ENCODE results near the gene RIPK3. TPM values are rescaled to one million over a fixed set of nuclear protein-coding genes. Genes with fewer than 3 reads are reported as not detected.
A peak's percentile ranks its signal among the peaks of the same experiment; 100 is the strongest.
"Not testable (repeated sequence)": the region's sequence is repeated elsewhere in the genome, so short reads cannot be mapped to it uniquely, and the experiment has no call there.

Gene RIPK3
- total RNA-seq, 1 donor: 9.9 TPM

- H3K4me1 ChIP-seq (ENCODE audit: insufficient read depth, low read length): peaks cover 62% of the 10 kb centered on the region
- H3K4me3 ChIP-seq (ENCODE audit: low read length): peak overlapping the region; percentile 84
- no peaks in the 10 kb centered on the region for H3K9me3 ChIP-seq (ENCODE audit: low read depth, low read length)
- H3K27me3 ChIP-seq (ENCODE audit: insufficient read depth, low read length): peaks cover 15% of the 10 kb centered on the region
Observed at GRCh38 chr14:24338843-24339242, 948 bp downstream of the RIPK3 start.

DNA sequence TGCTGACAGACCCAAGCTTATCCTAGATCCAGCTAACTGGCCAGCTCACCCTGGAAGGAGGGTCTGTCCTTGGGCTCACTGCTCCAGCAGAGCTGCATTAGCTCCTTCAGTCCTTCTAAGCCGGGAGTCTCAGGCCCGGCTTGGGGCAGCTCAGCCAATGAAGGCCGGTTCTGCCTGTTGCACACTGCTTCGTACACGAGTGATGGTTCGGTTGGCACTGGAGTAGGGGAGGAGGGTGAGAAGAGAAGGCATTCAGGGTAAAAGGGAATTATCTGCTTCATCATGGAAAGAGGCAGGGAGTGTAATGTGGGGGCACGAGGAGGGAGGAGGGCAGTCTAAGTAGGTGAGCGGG lies 2.0 kb downstream of the RIPK3 start:
- Histone ChIP-seq H3K9me3 (ENCODE audit: low read depth, low read length) (no peaks in the 10 kb centered on the region), H3K4me3 (ENCODE audit: low read length) (no peak overlapping the region), H3K4me1 (ENCODE audit: insufficient read depth, low read length) (peaks cover 72% of the 10 kb centered on the region), H3K27me3 (ENCODE audit: insufficient read depth, low read length) (peaks cover 20% of the 10 kb centered on the region)

DNA sequence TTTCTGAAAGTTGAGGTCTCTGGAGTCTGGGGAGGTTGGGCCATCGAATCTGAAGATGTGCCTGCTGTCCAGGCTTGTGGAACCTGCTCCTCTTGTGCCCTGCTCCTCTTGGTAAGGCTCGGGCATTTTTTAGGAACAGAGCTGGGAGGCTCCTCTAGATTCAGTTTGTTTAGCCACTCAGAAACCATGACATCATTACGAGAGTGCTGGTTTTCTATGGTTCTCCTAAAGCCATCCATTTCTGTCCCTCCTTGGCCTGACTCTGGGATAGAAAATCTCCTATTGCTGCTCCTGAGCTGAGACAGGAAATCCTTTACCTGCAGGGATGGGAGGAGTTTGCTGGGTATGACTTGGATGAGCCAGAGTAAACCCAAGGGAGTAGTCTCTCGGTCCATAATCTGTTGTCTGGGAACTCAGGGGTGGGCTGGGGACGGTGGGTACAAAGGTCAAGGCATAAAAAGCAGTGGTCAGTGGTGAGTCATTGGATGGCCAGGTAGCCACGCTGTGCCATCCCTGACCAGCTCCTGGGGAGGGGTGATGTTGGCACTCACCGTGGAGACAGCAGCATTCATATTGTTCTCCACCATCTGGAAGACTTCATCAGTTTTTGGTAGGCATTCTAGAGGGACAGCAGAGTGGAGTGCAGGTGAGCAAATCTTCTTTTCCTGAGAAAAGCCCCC lies 2.5 kb downstream of the RIPK3 start:
- Histone ChIP-seq H3K4me1 (ENCODE audit: insufficient read depth, low read length) (peaks cover 77% of the 10 kb centered on the region), H3K9me3 (ENCODE audit: low read depth, low read length) (no peaks in the 10 kb centered on the region), H3K4me3 (ENCODE audit: low read length) (no peak overlapping the region), H3K27me3 (ENCODE audit: insufficient read depth, low read length) (peaks cover 21% of the 10 kb centered on the region)

GRCh38 chr14:24335461-24336171 lies 4.2 kb downstream of the RIPK3 start:
- H3K4me3 ChIP-seq (ENCODE audit: low read length): no peak overlapping the region
- H3K9me3 ChIP-seq (ENCODE audit: low read depth, low read length): no peaks in the 10 kb centered on the region
- peaks cover 89% of the 10 kb centered on the region for H3K4me1 ChIP-seq (ENCODE audit: insufficient read depth, low read length)
- peaks cover 21% of the 10 kb centered on the region for H3K27me3 ChIP-seq (ENCODE audit: insufficient read depth, low read length)

- H3K4me1 ChIP-seq (ENCODE audit: insufficient read depth, low read length): peaks cover 93% of the 10 kb centered on the region
- H3K9me3 ChIP-seq (ENCODE audit: low read depth, low read length): no peaks in the 10 kb centered on the region
- peak within 1 kb of the TSS; percentile 0 for H3K4me3 ChIP-seq (ENCODE audit: low read length)
- H3K27me3 ChIP-seq (ENCODE audit: insufficient read depth, low read length): peaks cover 21% of the 10 kb centered on the region
Observed at GRCh38 chr14:24334431-24335291, 5.1 kb downstream of the RIPK3 start, which contains the start of gene ADCY4. TSS of gene ADCY4 (minus strand) at chr14:24335071. CDS start at chr14:24334652, 419 bp downstream.

DNA sequence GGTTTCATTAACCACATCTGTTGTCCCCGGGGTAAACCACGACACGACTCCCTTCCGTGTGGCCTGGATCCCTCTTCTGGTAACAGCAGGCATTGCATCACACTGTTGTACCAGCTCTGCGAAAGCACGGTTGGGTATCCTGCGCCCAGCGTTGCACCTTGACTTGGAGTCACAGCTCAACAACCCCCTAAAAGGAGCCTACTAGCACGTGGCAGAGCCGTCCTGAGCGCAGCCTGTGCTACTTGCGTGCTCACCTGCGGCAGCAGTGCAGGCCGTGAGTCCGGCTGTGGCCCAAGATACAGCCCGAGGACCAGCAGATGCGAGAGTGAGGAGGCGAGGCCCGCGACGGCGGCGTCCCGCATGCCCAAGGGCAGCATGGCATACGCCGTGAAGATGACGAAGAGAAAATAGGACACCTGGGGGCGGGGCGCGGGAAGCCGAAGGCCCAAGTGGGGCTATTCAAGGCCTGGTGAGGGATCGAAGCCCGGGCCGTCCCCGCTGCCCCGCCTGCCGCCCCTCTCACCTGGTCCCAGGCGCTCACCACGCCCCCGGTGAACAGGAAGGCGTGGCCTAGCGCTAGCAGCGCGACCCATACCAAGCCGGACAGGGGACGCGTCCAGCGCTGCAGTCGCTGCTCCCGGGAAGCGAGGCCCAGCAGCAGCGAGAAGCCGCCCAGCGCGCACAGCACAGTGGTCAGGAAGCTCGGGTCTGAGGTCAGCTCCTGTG lies 7.4 kb downstream of the RIPK3 start:
- Histone ChIP-seq H3K4me1 (ENCODE audit: insufficient read depth, low read length) (peaks cover 97% of the 10 kb centered on the region), H3K27me3 (ENCODE audit: insufficient read depth, low read length) (peaks cover 21% of the 10 kb centered on the region), H3K4me3 (ENCODE audit: low read length) (peak overlapping the region; percentile 13), H3K9me3 (ENCODE audit: low read depth, low read length) (no peaks in the 10 kb centered on the region)

GRCh38 chr14:24331731-24332267 lies 8.0 kb downstream of the RIPK3 start:
- no peaks in the 10 kb centered on the region for H3K9me3 ChIP-seq (ENCODE audit: low read depth, low read length)
- peaks cover 99% of the 10 kb centered on the region for H3K4me1 ChIP-seq (ENCODE audit: insufficient read depth, low read length)
- H3K27me3 ChIP-seq (ENCODE audit: insufficient read depth, low read length): peaks cover 21% of the 10 kb centered on the region
- H3K4me3 ChIP-seq (ENCODE audit: low read length): no peak overlapping the region

GRCh38 chr14:24330973-24331674 lies 8.7 kb downstream of the RIPK3 start:
- Histone ChIP-seq H3K4me1 (ENCODE audit: insufficient read depth, low read length) (peaks cover 99% of the 10 kb centered on the region), H3K4me3 (ENCODE audit: low read length) (no peak overlapping the region)

DNA sequence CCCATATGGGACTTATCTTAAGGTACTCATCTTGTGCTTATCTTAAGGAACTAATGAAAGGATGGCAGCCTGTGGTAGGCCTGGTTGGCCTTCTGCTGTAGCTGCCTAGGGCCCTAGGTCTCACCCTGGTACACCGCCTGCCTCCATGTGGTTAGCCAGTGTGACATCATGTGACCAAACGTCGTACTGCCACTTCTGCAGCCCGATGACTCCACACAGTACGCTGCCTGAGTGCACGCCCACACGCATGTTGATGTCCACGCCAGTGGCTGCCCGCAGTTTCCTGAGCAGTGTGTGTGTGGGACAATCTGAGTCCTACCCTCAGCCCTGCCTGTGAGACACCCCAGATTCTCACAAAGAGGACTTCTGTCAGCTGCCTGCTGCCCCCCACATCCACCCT lies 10.1 kb downstream of the RIPK3 start:
- Histone ChIP-seq H3K9me3 (ENCODE audit: low read depth, low read length) (no peaks in the 10 kb centered on the region), H3K4me1 (ENCODE audit: insufficient read depth, low read length) (peaks cover 88% of the 10 kb centered on the region), H3K4me3 (ENCODE audit: low read length) (no peak overlapping the region), H3K27me3 (ENCODE audit: insufficient read depth, low read length) (peaks cover 14% of the 10 kb centered on the region)

More at GRCh38 chr14:24330973-24331674, 8.7 kb downstream of the RIPK3 start:
- no peaks in the 10 kb centered on the region for H3K9me3 ChIP-seq (ENCODE audit: low read depth, low read length)
- H3K27me3 ChIP-seq (ENCODE audit: insufficient read depth, low read length): peaks cover 21% of the 10 kb centered on the region

- peaks cover 83% of the 10 kb centered on the region for H3K4me1 ChIP-seq (ENCODE audit: insufficient read depth, low read length)
- no peak overlapping the region for H3K4me3 ChIP-seq (ENCODE audit: low read length)
- no peaks in the 10 kb centered on the region for H3K9me3 ChIP-seq (ENCODE audit: low read depth, low read length)
- peaks cover 9% of the 10 kb centered on the region for H3K27me3 ChIP-seq (ENCODE audit: insufficient read depth, low read length)
Observed at GRCh38 chr14:24329073-24329663, 10.6 kb downstream of the RIPK3 start.

- not testable (repeated sequence) for H3K4me3 ChIP-seq (ENCODE audit: low read length); H3K9me3 ChIP-seq (ENCODE audit: low read depth, low read length); H3K27me3 ChIP-seq (ENCODE audit: insufficient read depth, low read length)
- peaks cover 70% of the 10 kb centered on the region for H3K4me1 ChIP-seq (ENCODE audit: insufficient read depth, low read length)
Observed at GRCh38 chr14:24327914-24328313, 11.9 kb downstream of the RIPK3 start.

DNA sequence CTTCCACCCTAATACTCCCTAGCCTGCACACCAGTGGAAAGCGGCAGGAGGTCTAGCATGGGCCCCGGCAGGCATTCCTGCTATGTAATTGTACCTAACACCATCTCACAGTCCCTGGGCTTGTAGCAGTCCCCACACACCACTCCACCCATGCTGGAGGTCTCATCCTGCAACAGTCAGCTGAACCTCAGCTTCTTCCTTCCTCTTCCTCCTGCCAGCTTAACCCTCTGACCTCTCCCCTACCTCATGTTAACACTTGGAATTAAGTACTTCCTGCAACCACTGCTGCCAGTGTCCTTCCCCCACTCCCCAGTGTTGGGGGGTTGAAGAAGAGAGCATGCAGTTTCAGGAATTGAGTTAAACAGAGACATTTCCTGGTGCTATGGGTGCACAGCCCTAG lies 12.5 kb downstream of the RIPK3 start:
- Histone ChIP-seq H3K4me1 (ENCODE audit: insufficient read depth, low read length) (peaks cover 64% of the 10 kb centered on the region), H3K27me3 (ENCODE audit: insufficient read depth, low read length) (no peaks in the 10 kb centered on the region), H3K4me3 (ENCODE audit: low read length) (no peak overlapping the region), H3K9me3 (ENCODE audit: low read depth, low read length) (no peaks in the 10 kb centered on the region)

DNA sequence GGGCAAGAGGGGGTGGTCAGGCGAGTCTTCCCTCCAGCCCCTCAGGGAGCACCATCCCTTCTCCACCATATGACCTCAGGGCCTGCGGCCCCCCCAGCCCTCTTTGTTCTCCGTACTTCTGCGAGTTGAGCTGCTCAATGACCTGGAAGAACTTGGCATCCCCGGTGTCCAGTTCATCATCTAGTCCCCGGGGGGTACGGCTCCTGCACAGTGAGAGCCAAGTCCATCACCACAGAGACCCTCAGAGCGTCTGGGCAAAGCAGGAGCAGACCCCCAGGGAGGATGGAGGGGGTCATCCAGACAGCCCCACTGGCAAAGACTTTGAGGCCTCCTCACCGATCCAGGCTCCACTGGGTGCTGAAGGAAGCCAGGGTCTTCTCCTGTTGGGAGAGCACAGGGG lies 13.8 kb downstream of the RIPK3 start:
- H3K27me3 ChIP-seq (ENCODE audit: insufficient read depth, low read length): no peaks in the 10 kb centered on the region
- peaks cover 51% of the 10 kb centered on the region for H3K4me1 ChIP-seq (ENCODE audit: insufficient read depth, low read length)
- no peak overlapping the region for H3K4me3 ChIP-seq (ENCODE audit: low read length)
- H3K9me3 ChIP-seq (ENCODE audit: low read depth, low read length): no peaks in the 10 kb centered on the region

All from mononuclear cell (primary cell).